ENCODE data around the gene TCOF1. TPM values are rescaled to one million over a fixed set of nuclear protein-coding genes. Genes with fewer than 3 reads are reported as not detected.
A peak's percentile ranks its signal among the peaks of the same experiment; 100 is the strongest.

TCOF1 gene
- polyA plus RNA-seq, 6 donors from 2014 or later: 5.1 to 31.2 (median 9.3) TPM

- DNase-seq (no peak), ATAC-seq (ENCODE audit: low read depth in 2 of 2) (no peak)
- peak overlapping the region; percentile 45 to 100 (median 98) for H3K27ac Mint-ChIP-seq
- no peaks in the 10 kb centered on the region for H3K27me3 Mint-ChIP-seq
- H3K36me3 Mint-ChIP-seq: no peaks in the 10 kb centered on the region
- peak overlapping the region in 7 of 8 donors; percentile 23 to 91 (median 87) for H3K4me3 Mint-ChIP-seq
- no peaks in the 10 kb centered on the region for H3K9me3 Mint-ChIP-seq
- H3K4me1 Mint-ChIP-seq: peaks cover 49 to 61% (median 61%) of the 10 kb centered on the region in 3 donors
Measured at GRCh38 chr5:150428106-150428876, 70.8 kb downstream of the TCOF1 start.

DNA sequence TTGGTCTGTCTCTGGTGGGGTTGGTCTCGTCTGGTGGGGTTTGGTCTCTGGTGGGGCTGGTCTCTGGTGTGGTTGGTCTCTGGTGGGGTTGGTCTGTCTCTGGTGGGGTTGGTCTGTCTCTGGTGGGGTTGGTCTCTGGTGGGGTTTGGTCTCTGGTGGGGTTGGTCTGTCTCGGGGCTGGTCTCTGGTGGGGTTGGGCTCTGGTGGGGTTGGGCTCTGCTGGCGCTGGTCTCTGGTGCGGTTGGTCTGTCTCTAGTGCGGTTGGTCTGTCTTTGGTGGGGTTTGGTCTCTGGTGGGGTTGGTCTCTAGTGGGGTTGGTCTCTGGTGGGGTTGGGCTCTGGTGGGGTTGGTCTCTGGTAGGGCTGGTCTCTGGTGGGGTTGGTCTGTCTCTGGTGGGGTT, 71.5 kb downstream of the TCOF1 start:
- H3K27me3 Mint-ChIP-seq: no peaks in the 10 kb centered on the region
- H3K4me3 Mint-ChIP-seq: peak overlapping the region; percentile 23 to 91 (median 87)
- ATAC-seq (ENCODE audit: low read depth in 2 of 2) (no peak), DNase-seq (no peak)
- no peaks in the 10 kb centered on the region for H3K36me3 Mint-ChIP-seq
- H3K27ac Mint-ChIP-seq: peak overlapping the region; percentile 91 to 100 (median 100)
- H3K4me1 Mint-ChIP-seq: peaks cover 51 to 68% (median 68%) of the 10 kb centered on the region in 3 donors
- H3K9me3 Mint-ChIP-seq: no peaks in the 10 kb centered on the region

DNA sequence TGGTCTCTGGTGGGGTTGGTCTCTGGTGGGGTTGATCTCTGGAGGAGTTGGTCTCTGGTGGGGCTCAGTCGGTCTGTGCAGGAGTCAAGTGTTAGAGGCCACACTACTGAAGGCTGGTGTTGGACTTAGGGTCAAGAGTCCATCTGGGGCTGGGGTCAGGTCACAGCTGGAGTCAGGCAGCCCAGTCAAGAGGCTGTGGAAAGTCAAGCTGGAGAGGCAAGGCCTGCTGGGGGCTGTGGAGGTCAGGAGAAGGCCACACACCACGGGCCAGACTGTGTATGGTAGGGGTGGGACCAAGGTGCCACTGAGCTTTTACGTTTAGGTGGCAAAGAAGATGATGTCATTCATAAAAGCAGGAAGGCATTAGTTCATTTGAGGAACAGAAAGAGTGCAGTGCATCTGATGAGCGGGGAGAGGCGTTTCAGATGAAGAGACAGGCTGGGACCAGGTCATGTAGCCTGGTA, 71.9 kb downstream of the TCOF1 start:
- ATAC-seq (ENCODE audit: low read depth in 2 of 2): peak; percentile 97 to 98
- no peaks in the 10 kb centered on the region for H3K36me3 Mint-ChIP-seq
- H3K27ac Mint-ChIP-seq: peak overlapping the region; percentile 91 to 100 (median 100)
- H3K4me3 Mint-ChIP-seq: peak overlapping the region; percentile 53 to 91 (median 88)
- no peaks in the 10 kb centered on the region for H3K27me3 Mint-ChIP-seq
- no peaks in the 10 kb centered on the region for H3K9me3 Mint-ChIP-seq
- peak; percentile 80 for DNase-seq
- H3K4me1 Mint-ChIP-seq: peaks cover 50 to 72% (median 67%) of the 10 kb centered on the region in 3 donors

DNA sequence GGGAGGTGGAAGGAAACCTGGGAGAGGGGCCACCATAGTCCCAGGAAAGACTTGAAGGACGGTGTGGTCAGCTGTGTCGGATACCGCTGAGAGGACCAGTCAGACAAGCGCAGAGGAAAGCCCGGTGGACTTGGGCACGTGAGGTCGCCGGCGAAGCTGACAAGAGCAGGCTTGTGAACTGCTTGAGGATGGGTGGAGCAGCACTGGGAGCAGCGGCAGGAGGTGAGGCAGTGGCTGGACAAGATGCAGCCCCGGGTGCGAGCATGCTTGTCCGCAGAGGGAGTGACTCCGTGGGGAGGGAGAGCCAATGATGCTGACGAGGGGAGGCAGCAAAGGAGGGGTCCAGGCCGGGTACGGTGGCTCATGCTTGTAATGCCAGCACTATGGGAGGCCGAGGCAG, 73.6 kb downstream of the TCOF1 start:
- Mint-ChIP-seq H3K27ac (peak overlapping the region; percentile 72 to 100 (median 92)), H3K9me3 (no peaks in the 10 kb centered on the region), H3K4me1 (peaks cover 50 to 84% (median 67%) of the 10 kb centered on the region in 3 donors), H3K4me3 (peak overlapping the region in 6 of 8 donors; percentile 45 to 89 (median 76)), H3K36me3 (no peaks in the 10 kb centered on the region), H3K27me3 (no peaks in the 10 kb centered on the region)
- no peak for DNase-seq
- ATAC-seq (ENCODE audit: low read depth in 2 of 2): no peak

GRCh38 chr5:150431574-150431973, 74.1 kb downstream of the TCOF1 start:
- Mint-ChIP-seq H3K36me3 (no peaks in the 10 kb centered on the region), H3K9me3 (no peaks in the 10 kb centered on the region), H3K4me3 (peak overlapping the region in 6 of 8 donors; percentile 18 to 89 (median 44)), H3K4me1 (peaks cover 55 to 90% (median 72%) of the 10 kb centered on the region in 3 donors), H3K27ac (peak overlapping the region in 5 of 6 donors; percentile 80 to 100 (median 95)), H3K27me3 (no peaks in the 10 kb centered on the region)
- ATAC-seq (ENCODE audit: low read depth in 2 of 2) (no peak), DNase-seq (no peak)

DNA sequence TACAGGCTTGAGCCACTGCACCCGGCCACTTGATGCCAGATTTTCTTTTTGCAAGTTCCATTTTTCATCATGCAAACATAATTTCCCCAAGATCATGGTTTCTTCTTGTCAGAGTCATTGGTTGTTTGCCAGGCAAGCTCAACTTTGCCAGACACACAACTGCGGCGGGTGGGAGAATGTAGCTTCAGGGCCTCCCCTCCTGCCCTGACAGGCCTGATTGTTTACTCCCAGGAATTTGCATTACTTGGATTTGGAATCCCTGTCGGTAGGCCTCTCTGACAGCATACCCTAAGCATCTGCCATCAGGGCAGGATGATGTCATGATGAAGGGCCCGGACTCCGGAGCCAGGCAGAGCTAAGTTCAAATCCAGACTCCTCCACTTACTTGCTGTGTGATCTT, 77.0 kb downstream of the TCOF1 start:
- Mint-ChIP-seq H3K27ac (peak overlapping the region in 3 of 6 donors; percentile 62 to 93 (median 93)), H3K4me1 (peaks cover 44 to 84% (median 64%) of the 10 kb centered on the region in 3 donors), H3K4me3 (peak overlapping the region in 2 of 8 donors; percentile 47 to 61), H3K9me3 (no peaks in the 10 kb centered on the region), H3K36me3 (no peaks in the 10 kb centered on the region), H3K27me3 (no peaks in the 10 kb centered on the region)
- DNase-seq: no peak
- no peak for ATAC-seq (ENCODE audit: low read depth in 2 of 2)

- H3K36me3 Mint-ChIP-seq: no peaks in the 10 kb centered on the region
- DNase-seq (peak; percentile 87), ATAC-seq (ENCODE audit: low read depth in 2 of 2) (peak; percentile 91 to 92)
- H3K27ac Mint-ChIP-seq: peak overlapping the region; percentile 93 to 99 (median 98)
- peaks cover 34 to 69% (median 58%) of the 10 kb centered on the region in 3 donors for H3K4me1 Mint-ChIP-seq
- no peaks in the 10 kb centered on the region for H3K9me3 Mint-ChIP-seq
- no peaks in the 10 kb centered on the region for H3K27me3 Mint-ChIP-seq
- H3K4me3 Mint-ChIP-seq: peak overlapping the region; percentile 31 to 85 (median 81)
Measured at GRCh38 chr5:150436141-150436680, 78.7 kb downstream of the TCOF1 start.

DNA sequence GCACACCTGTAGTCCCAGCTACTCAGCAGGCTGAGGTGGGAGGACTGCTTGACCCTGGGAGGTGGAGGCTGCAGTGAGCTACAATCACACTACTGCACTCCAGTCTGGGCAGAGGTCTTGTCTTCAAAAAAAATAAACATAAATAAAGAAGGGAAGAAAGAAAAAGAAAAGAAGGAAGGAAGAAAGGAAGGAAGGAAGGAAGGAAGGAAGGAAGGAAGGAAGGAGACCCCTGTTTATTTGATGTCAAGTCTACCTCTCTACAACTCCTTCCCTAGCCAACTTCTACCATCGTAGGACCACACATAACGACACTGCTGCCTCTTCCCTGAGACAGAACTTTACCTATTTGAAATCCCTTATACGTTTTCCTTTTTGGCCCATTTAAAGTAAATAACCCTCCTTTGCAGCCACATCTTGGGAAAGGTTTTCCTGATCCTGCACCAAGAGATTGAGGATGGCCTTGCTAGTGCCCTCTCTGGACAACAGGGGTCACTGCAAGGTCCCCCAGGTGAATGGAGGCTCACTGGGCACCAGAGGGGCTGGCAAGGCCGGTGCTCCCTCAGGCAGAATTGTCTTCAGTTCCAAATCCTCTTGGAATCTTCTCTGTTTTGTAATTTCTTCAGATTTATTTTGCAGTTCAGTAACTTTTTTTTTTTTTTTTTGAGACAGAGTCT, 81.5 kb downstream of the TCOF1 start:
- Mint-ChIP-seq H3K4me3 (no peak overlapping the region), H3K9me3 (no peaks in the 10 kb centered on the region), H3K4me1 (peaks cover 21 to 46% (median 38%) of the 10 kb centered on the region in 3 donors), H3K36me3 (peaks cover 5 to 10% of the 10 kb centered on the region in 2 donors), H3K27ac (no peak overlapping the region), H3K27me3 (no peaks in the 10 kb centered on the region)
- ATAC-seq (ENCODE audit: low read depth in 2 of 2) (no peak), DNase-seq (no peak)

GRCh38 chr5:150440948-150441812, 83.7 kb downstream of the TCOF1 start:
- Mint-ChIP-seq H3K27ac (peak overlapping the region in 2 of 6 donors; percentile 63 to 64), H3K4me3 (peak overlapping the region in 1 of 8 donors; percentile 35), H3K36me3 (peaks cover 7 to 19% of the 10 kb centered on the region in 2 donors), H3K27me3 (no peaks in the 10 kb centered on the region), H3K9me3 (no peaks in the 10 kb centered on the region), H3K4me1 (peaks cover 19 to 34% (median 26%) of the 10 kb centered on the region in 3 donors)
- DNase-seq: no peak
- no peak for ATAC-seq (ENCODE audit: low read depth in 2 of 2)

- H3K36me3 Mint-ChIP-seq: peaks cover 11 to 27% of the 10 kb centered on the region in 2 donors
- peak overlapping the region in 1 of 6 donors; percentile 47 for H3K27ac Mint-ChIP-seq
- H3K9me3 Mint-ChIP-seq: no peaks in the 10 kb centered on the region
- ATAC-seq (ENCODE audit: low read depth in 2 of 2) (no peak), DNase-seq (no peak)
- H3K4me3 Mint-ChIP-seq: peak overlapping the region in 1 of 8 donors; percentile 35
- no peaks in the 10 kb centered on the region for H3K27me3 Mint-ChIP-seq
- peaks cover 15 to 34% (median 22%) of the 10 kb centered on the region in 3 donors for H3K4me1 Mint-ChIP-seq
Measured at GRCh38 chr5:150441813-150442698, 84.6 kb downstream of the TCOF1 start.

DNA sequence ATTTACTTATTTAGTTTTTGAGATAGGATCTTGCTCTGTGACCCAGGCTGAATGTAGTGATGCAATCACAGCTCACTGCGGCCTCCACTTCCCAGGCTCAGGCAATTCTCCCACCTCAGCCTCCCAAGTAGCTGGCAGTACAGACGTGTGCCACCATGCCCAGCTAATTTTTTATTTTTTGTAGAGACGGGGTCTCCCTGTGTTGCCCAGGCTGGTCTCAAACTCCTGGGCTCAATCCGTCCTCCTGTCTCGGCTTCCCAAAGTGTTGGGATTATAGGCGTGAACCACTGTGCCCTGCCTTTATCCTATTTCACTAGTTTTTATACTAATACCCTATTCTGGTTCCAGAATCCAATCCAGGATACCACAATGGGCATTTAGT, 85.2 kb downstream of the TCOF1 start:
- Mint-ChIP-seq H3K27ac (peak overlapping the region in 1 of 6 donors; percentile 44), H3K9me3 (no peaks in the 10 kb centered on the region), H3K27me3 (no peaks in the 10 kb centered on the region), H3K4me1 (peaks cover 12 to 37% (median 23%) of the 10 kb centered on the region in 3 donors), H3K36me3 (peaks cover 13 to 30% of the 10 kb centered on the region in 2 donors), H3K4me3 (no peak overlapping the region)
- ATAC-seq (ENCODE audit: low read depth in 2 of 2): no peak
- no peak for DNase-seq
